ENCODE results near the gene METTL6. TPM values are rescaled to one million over a fixed set of nuclear protein-coding genes. Genes with fewer than 3 reads are reported as not detected.

METTL6 gene
- total RNA-seq, 1 experiment from 2014 or later: 26.7 TPM

DNA sequence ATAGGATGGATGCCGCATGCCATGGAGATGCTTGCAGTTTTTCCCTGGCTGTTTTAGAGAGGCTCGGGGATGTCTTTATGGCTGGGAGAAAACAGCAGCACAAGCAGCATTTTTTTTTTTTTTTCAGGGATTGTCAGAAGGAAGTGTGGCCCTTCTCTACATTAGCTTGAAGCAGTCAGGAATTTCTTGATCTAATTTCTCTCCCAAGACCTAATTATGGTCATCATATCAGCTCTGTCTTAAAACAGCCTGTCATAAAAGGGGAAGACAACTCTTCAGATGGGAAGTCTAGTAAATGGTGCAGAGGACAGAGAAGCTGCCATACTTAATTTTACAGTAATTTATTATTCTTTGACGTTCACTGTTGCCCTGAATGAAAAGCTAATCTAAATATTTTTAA lies 44.5 kb upstream of the METTL6 start:
- intact Hi-C loops (cut with micrococcal nuclease): no loop called here
- Mint-ChIP-seq H3K36me3 (ENCODE audit: insufficient read depth, unreplicated experiment) (no peaks in the 10 kb centered on the region), H3K27me3 (ENCODE audit: insufficient read depth, unreplicated experiment) (peaks cover 20% of the 10 kb centered on the region), H3K4me3 (ENCODE audit: unreplicated experiment) (no peak overlapping the region), H3K27ac (ENCODE audit: low read depth, unreplicated experiment) (no peak overlapping the region), H3K9me3 (ENCODE audit: unreplicated experiment) (no peaks in the 10 kb centered on the region), H3K4me1 (ENCODE audit: insufficient read depth, unreplicated experiment) (no peaks in the 10 kb centered on the region)
- POLR2A ChIA-PET: no interaction called here
- no peak for TF ChIP-seq CTCF (IDR thresholded peaks at IDR 0.05; ENCODE audit: unreplicated experiment)
- DNase-seq (ENCODE audit: unreplicated experiment): no peak
- CTCF ChIA-PET: no interaction called here
- no TSS peak for BruUV-seq (replicated peaks)

DNA sequence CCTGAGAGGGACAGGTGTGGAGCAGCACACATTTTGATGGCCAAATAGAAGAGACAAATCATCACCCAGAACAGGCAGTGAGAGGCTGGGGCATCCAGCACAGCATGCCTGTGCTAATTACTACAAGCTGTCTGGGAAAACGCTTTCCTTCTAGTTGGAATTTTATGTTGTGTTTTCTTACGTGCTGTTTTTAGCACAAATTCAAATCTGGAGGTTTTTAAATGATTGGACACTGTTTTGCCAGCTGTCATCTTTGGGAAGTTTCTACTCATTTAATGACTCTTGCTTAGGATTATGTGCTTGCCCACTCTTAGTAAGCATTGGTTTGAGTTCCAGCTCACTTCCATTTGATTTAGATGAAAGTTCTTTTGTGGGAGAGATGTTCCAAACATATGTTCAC lies 43.5 kb upstream of the METTL6 start:
- H3K9me3 Mint-ChIP-seq (ENCODE audit: unreplicated experiment): no peaks in the 10 kb centered on the region
- ChIA-PET CTCF (no interaction called here), POLR2A (no interaction called here)
- peaks cover 20% of the 10 kb centered on the region for H3K27me3 Mint-ChIP-seq (ENCODE audit: insufficient read depth, unreplicated experiment)
- intact Hi-C loops (cut with micrococcal nuclease): no loop called here
- no peaks in the 10 kb centered on the region for H3K36me3 Mint-ChIP-seq (ENCODE audit: insufficient read depth, unreplicated experiment)
- DNase-seq (ENCODE audit: unreplicated experiment): no peak
- no peak overlapping the region for H3K27ac Mint-ChIP-seq (ENCODE audit: low read depth, unreplicated experiment)
- no peak for TF ChIP-seq CTCF (IDR thresholded peaks at IDR 0.05; ENCODE audit: unreplicated experiment)
- H3K4me3 Mint-ChIP-seq (ENCODE audit: unreplicated experiment): no peak overlapping the region
- no TSS peak for BruUV-seq (replicated peaks)
- H3K4me1 Mint-ChIP-seq (ENCODE audit: insufficient read depth, unreplicated experiment): no peaks in the 10 kb centered on the region

DNA sequence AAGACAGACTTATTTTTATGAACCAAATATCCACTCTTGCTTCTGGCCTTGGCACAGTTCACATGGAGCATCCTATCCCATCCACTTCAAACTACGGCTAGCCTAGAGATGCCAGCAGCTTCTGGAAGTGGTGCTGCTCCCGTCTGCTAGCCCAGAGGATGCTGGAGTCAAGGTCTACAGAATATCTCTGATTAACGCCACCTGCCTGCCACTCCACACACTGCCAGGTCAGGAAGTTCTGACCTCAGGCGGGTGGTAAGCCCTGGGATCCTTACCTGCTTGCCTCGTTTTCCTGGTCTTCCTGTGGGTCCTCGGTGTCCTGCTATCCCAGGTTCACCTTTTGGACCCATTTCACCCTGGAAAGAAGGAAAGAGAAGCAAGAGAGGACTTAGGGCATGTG lies 42.9 kb upstream of the METTL6 start:
- peaks cover 20% of the 10 kb centered on the region for H3K27me3 Mint-ChIP-seq (ENCODE audit: insufficient read depth, unreplicated experiment)
- no peaks in the 10 kb centered on the region for H3K36me3 Mint-ChIP-seq (ENCODE audit: insufficient read depth, unreplicated experiment)
- H3K9me3 Mint-ChIP-seq (ENCODE audit: unreplicated experiment): no peaks in the 10 kb centered on the region
- intact Hi-C loops (cut with micrococcal nuclease): no loop called here
- no TSS peak for BruUV-seq (replicated peaks)
- no peak overlapping the region for H3K4me3 Mint-ChIP-seq (ENCODE audit: unreplicated experiment)
- TF ChIP-seq CTCF (IDR thresholded peaks at IDR 0.05; ENCODE audit: unreplicated experiment): no peak
- no peaks in the 10 kb centered on the region for H3K4me1 Mint-ChIP-seq (ENCODE audit: insufficient read depth, unreplicated experiment)
- peak; percentile 9 for DNase-seq (ENCODE audit: unreplicated experiment)
- H3K27ac Mint-ChIP-seq (ENCODE audit: low read depth, unreplicated experiment): no peak overlapping the region
- ChIA-PET POLR2A (no interaction called here), CTCF (interaction anchor here (0.9 to 1.2 kb wide), 2 partner anchors 74 to 188 kb away, joined by 3 to 4 read pairs; no protein-coding TSS in a partner anchor)

- no peak overlapping the region for H3K4me3 Mint-ChIP-seq (ENCODE audit: unreplicated experiment)
- intact Hi-C loops (cut with micrococcal nuclease): no loop called here
- no peak for DNase-seq (ENCODE audit: unreplicated experiment)
- peaks cover 14% of the 10 kb centered on the region for H3K27me3 Mint-ChIP-seq (ENCODE audit: insufficient read depth, unreplicated experiment)
- no peaks in the 10 kb centered on the region for H3K4me1 Mint-ChIP-seq (ENCODE audit: insufficient read depth, unreplicated experiment)
- TF ChIP-seq CTCF (IDR thresholded peaks at IDR 0.05; ENCODE audit: unreplicated experiment): no peak
- no TSS peak for BruUV-seq (replicated peaks)
- CTCF ChIA-PET: no interaction called here
- H3K36me3 Mint-ChIP-seq (ENCODE audit: insufficient read depth, unreplicated experiment): no peaks in the 10 kb centered on the region
- no peak overlapping the region for H3K27ac Mint-ChIP-seq (ENCODE audit: low read depth, unreplicated experiment)
- POLR2A ChIA-PET: interaction anchor here (0.7 to 0.8 kb wide), 2 partner anchors 11 to 488 kb away, joined by 3 to 5 read pairs; no protein-coding TSS in a partner anchor
- no peaks in the 10 kb centered on the region for H3K9me3 Mint-ChIP-seq (ENCODE audit: unreplicated experiment)
Observed at GRCh38 chr3:15467227-15468181, 40.2 kb upstream of the METTL6 start.

Measured in MCF 10A (cell line).